ENCODE results near the gene CEP112.

The CEP112 gene

GRCh38 chr17:65749479-65749878, 442.5 kb downstream of the CEP112 start:
- no peak overlapping the region for H3K4me2 ChIP-seq (ENCODE audit: low read depth, low read length)
- peaks cover 10% of the 10 kb centered on the region for H3F3A ChIP-seq (ENCODE audit: insufficient read depth, low read length)
- H2AFZ ChIP-seq (ENCODE audit: low read length): no peak overlapping the region
- no peaks in the 10 kb centered on the region for H3K27me3 ChIP-seq (replicated peaks; ENCODE audit: insufficient read depth, low read length)
- H3K36me3 ChIP-seq (replicated peaks; ENCODE audit: insufficient read depth, low read length): no peaks in the 10 kb centered on the region
- DNase-seq: no peak
- H3K27ac ChIP-seq (ENCODE audit: low read length): no peak overlapping the region
- no peaks in the 10 kb centered on the region for H3K9me3 ChIP-seq (replicated peaks; ENCODE audit: insufficient read depth, low read length)
- no peak overlapping the region for H3K9ac ChIP-seq (ENCODE audit: low read length)
- H3K79me2 ChIP-seq (ENCODE audit: low read length): no peaks in the 10 kb centered on the region
- TF ChIP-seq EZH2 (optimal IDR thresholded peaks at IDR 0.05; ENCODE audit: low read depth, low read length) (no peak), CTCF (IDR thresholded peaks at IDR 0.05; ENCODE audit: low read length) (no peak), EZH2phosphoT487 (IDR thresholded peaks at IDR 0.05; ENCODE audit: low read length) (no peak)
- no peak overlapping the region for H3K4me3 ChIP-seq (ENCODE audit: low read length)
- no peaks in the 10 kb centered on the region for H4K20me1 ChIP-seq (ENCODE audit: insufficient read depth, low read length)
- H3K4me1 ChIP-seq (ENCODE audit: low read length): peaks cover 23% of the 10 kb centered on the region
- no peaks in the 10 kb centered on the region for H3K9me2 ChIP-seq (replicated peaks; ENCODE audit: insufficient read depth, low read length)

GRCh38 chr17:65745241-65745640, 446.7 kb downstream of the CEP112 start:
- Histone ChIP-seq H3K4me1 (ENCODE audit: low read length) (peaks cover 4% of the 10 kb centered on the region), H3K9me3 (replicated peaks; ENCODE audit: insufficient read depth, low read length) (no peaks in the 10 kb centered on the region), H3K27ac (ENCODE audit: low read length) (no peak overlapping the region), H3K4me2 (ENCODE audit: low read depth, low read length) (no peak overlapping the region), H2AFZ (ENCODE audit: low read length) (no peak overlapping the region), H4K20me1 (ENCODE audit: insufficient read depth, low read length) (no peaks in the 10 kb centered on the region), H3K27me3 (replicated peaks; ENCODE audit: insufficient read depth, low read length) (no peaks in the 10 kb centered on the region), H3F3A (ENCODE audit: insufficient read depth, low read length) (peaks cover 4% of the 10 kb centered on the region; the same call in 1 of the 2 replicates), H3K9me2 (replicated peaks; ENCODE audit: insufficient read depth, low read length) (no peaks in the 10 kb centered on the region), H3K9ac (ENCODE audit: low read length) (no peak overlapping the region), H3K4me3 (ENCODE audit: low read length) (no peak overlapping the region), H3K79me2 (ENCODE audit: low read length) (no peaks in the 10 kb centered on the region), H3K36me3 (replicated peaks; ENCODE audit: insufficient read depth, low read length) (no peaks in the 10 kb centered on the region)
- TF ChIP-seq EZH2phosphoT487 (IDR thresholded peaks at IDR 0.05; ENCODE audit: low read length) (no peak), CTCF (IDR thresholded peaks at IDR 0.05; ENCODE audit: low read length) (no peak), EZH2 (optimal IDR thresholded peaks at IDR 0.05; ENCODE audit: low read depth, low read length) (no peak)
- no peak for DNase-seq

- no peak overlapping the region for H3K27ac ChIP-seq (ENCODE audit: low read length)
- DNase-seq: no peak
- H3K36me3 ChIP-seq (replicated peaks; ENCODE audit: insufficient read depth, low read length): no peaks in the 10 kb centered on the region
- TF ChIP-seq EZH2 (optimal IDR thresholded peaks at IDR 0.05; ENCODE audit: low read depth, low read length) (no peak), CTCF (IDR thresholded peaks at IDR 0.05; ENCODE audit: low read length) (no peak), EZH2phosphoT487 (IDR thresholded peaks at IDR 0.05; ENCODE audit: low read length) (no peak)
- no peaks in the 10 kb centered on the region for H3K4me1 ChIP-seq (ENCODE audit: low read length)
- H3K4me3 ChIP-seq (ENCODE audit: low read length): no peak overlapping the region
- no peak overlapping the region for H3K4me2 ChIP-seq (ENCODE audit: low read depth, low read length)
- H4K20me1 ChIP-seq (ENCODE audit: insufficient read depth, low read length): no peaks in the 10 kb centered on the region
- no peak overlapping the region for H2AFZ ChIP-seq (ENCODE audit: low read length)
- no peaks in the 10 kb centered on the region for H3F3A ChIP-seq (ENCODE audit: insufficient read depth, low read length)
- no peak overlapping the region for H3K9ac ChIP-seq (ENCODE audit: low read length)
- no peaks in the 10 kb centered on the region for H3K9me3 ChIP-seq (replicated peaks; ENCODE audit: insufficient read depth, low read length)
- no peaks in the 10 kb centered on the region for H3K79me2 ChIP-seq (ENCODE audit: low read length)
- no peaks in the 10 kb centered on the region for H3K9me2 ChIP-seq (replicated peaks; ENCODE audit: insufficient read depth, low read length)
- H3K27me3 ChIP-seq (replicated peaks; ENCODE audit: insufficient read depth, low read length): no peaks in the 10 kb centered on the region
These were observed 448.7 kb downstream of the CEP112 start for GRCh38 chr17:65743308-65743655.

Measured in MM.1S (cell line).